A673 (cell line): Measurements from ENCODE around the gene SPACA6.

ENCODE experiments used
- CTCF ChIP-seq: fragments of 300-800, 200-600 bp; sonication (generic); conservative IDR thresholded peaks from 2 replicates; pipeline ENCODE4 v1.5.1; 2017; ENCODE audit warnings: low read depth, mild to moderate bottlenecking, antibody characterized with exemption, low read length, moderate library complexity, mixed read lengths
- EZH2 ChIP-seq: fragments of 200-600 bp; sonication (generic); IDR thresholded peaks from 2 replicates; pipeline ENCODE4 v1.6.1; 2017; ENCODE audit warnings: borderline replicate concordance, low read depth, mild to moderate bottlenecking, mixed read lengths, antibody characterized with exemption, low read length; ENCODE audit not compliant: poor library complexity, severe bottlenecking

DNA sequence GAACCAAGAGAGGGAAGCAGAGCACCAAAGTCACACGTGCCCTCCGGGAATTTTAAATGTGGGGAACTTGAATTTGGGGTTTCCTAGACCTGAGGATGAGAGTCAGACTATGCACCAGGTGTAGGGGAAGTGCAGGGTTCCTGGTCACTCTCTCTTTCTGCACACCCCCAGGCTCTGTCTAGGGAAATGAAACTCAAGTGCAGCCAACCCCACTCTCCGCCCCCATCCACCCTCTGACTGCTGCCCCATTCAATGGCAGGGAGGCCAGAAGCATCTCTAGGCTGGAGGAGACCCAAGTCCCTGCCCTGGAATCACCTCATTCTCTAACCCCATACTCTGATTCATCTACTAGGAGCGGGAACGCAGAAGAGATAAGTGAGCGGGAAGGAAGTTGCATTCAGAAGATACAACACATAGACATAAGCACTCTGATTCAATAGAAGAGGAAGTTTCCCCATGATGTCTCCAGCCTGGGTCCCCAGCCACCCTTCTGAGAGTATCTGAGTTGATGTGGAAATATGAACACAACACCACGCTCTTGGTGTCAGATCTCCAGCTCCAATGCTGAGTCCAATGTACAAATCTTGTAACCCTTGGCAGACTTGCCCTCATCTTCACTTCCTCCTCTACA lies 41.8 kb upstream of the SPACA6 start:
- TF ChIP-seq CTCF = no peak
- TF ChIP-seq EZH2 = no peak
